Upper lobe of left lung (tissue), 4 donors: Measurements from ENCODE around the gene GRXCR1.

Experiments
- CTCF ChIP-seq, 6 experiments: fragments of 450-650 bp in 4 of 6; fragments of 200-600 bp in 2 of 6; sonication (generic) in 2 of 6; IDR thresholded peaks; one replicate each; pipeline ENCODE4 v1.5.1; 2016 to 2019; ENCODE audit warnings: antibody characterized with exemption in 6 of 6
- POLR2AphosphoS5 ChIP-seq, 2 donors: sonication (generic); formaldehyde crosslinking; IDR thresholded peaks; one replicate each; pipeline ENCODE4 v1.5.1; 2017; ENCODE audit warnings: antibody characterized with exemption in 2 of 2

GRCh38 chr4:42915484-42915883 lies 23.0 kb downstream of the GRXCR1 start:
- no peak for TF ChIP-seq CTCF (IDR thresholded peaks at IDR 0.05)
- no peak for TF ChIP-seq POLR2AphosphoS5 (IDR thresholded peaks at IDR 0.05)
